Esophagus muscularis mucosa (tissue), 4 donors: ENCODE results near the gene S100A14. TPM values are rescaled to one million over a fixed set of nuclear protein-coding genes. Genes with fewer than 3 reads are reported as not detected.
"Not testable (repeated sequence)": the region's sequence is repeated elsewhere in the genome, so short reads cannot be mapped to it uniquely, and the experiment has no call there.

Experiments
- DNase-seq: peaks from one replicate; pipeline ENCODE4 v3.0.0-alpha.2; 2017; ENCODE audit errors: extremely low spot score
- H3K27ac ChIP-seq, 4 donors: fragments of 200-600 bp; sonication (generic); replicated peaks in 1 of 4; 1 replicate in 3 of 4; 2 replicates in 1 of 4; pipeline ENCODE4 v1.5.1; 2016 to 2019; ENCODE audit warnings: mild to moderate bottlenecking in 1 of 4
- H3K27me3 ChIP-seq, 4 donors: fragments of 200-600 bp; sonication (generic); one replicate each; pipeline versions ENCODE4 v1.5.1 to v1.6.0; 2016 to 2019
- H3K36me3 ChIP-seq, 4 donors: fragments of 200-600 bp; sonication (generic); one replicate each; pipeline ENCODE4 v1.5.1; 2016 to 2019
- H3K4me1 ChIP-seq, 4 donors: fragments of 200-600 bp; sonication (generic); one replicate each; pipeline ENCODE4 v1.5.1; 2016 to 2019
- H3K4me3 ChIP-seq, 4 donors: fragments of 200-600 bp; sonication (generic); 1 replicate in 2 of 4; 2 replicates in 2 of 4; pipeline ENCODE4 v1.5.1; 2016 to 2019; ENCODE audit warnings: mild to moderate bottlenecking in 4 of 4, moderate library complexity in 1 of 4
- H3K9me3 ChIP-seq, 4 donors: fragments of 200-600 bp; sonication (generic); 1 replicate in 3 of 4; 2 replicates in 1 of 4; pipeline ENCODE4 v1.5.1; 2016 to 2019
- EP300 ChIP-seq: sonication (generic); formaldehyde crosslinking; IDR thresholded peaks from one replicate; pipeline ENCODE4 v1.6.1; 2017; ENCODE audit warnings: antibody characterized with exemption
- POLR2A ChIP-seq: fragments of 450-650 bp; IDR thresholded peaks from one replicate; pipeline ENCODE4 v1.6.1; 2017; ENCODE audit warnings: antibody characterized with exemption, moderate library complexity, mild to moderate bottlenecking, low read depth
- POLR2AphosphoS5 ChIP-seq, 2 donors: sonication (generic); formaldehyde crosslinking; IDR thresholded peaks; one replicate each; pipeline ENCODE4 v1.6.1; 2017; ENCODE audit warnings: antibody characterized with exemption in 2 of 2
- WGBS: methylation state at CpG from one replicate; pipeline ENCODE4 v1.1.5; 2018; 5-methylcytosine and 5-hydroxymethylcytosine counted together
- intact Hi-C: fragments of 100-400 bp; cut with DNase I; formaldehyde crosslinking; loops from one replicate; pipeline ENCODE4 v1.15.1; 2023
- total RNA-seq, 4 donors: library from RNA; depleted of rRNA; stranded (reverse); fragments of >200 nt; gene quantifications; one replicate each; pipeline versions ENCODE4 v1.1.0 to v1.2.1, GENCODE V29; 2016
- TF ChIP-seq, protein P1 (sequence below), 3 experiments: fragments of 200-600 bp in 2 of 3; fragments of 450-650 bp in 1 of 3; sonication (generic) in 2 of 3; IDR thresholded peaks; one replicate each; pipeline ENCODE4 v1.5.1; 2017 to 2019; ENCODE audit warnings: antibody characterized with exemption in 3 of 3, mild to moderate bottlenecking in 2 of 3, moderate library complexity in 1 of 3

The S100A14 gene
- total RNA-seq, 4 donors from 2014 or later: 1.0 TPM; not detected in 3

GRCh38 chr1:153597206-153597605 is 18.9 kb downstream of the S100A14 start:
- Histone ChIP-seq H3K27me3 (no peaks in the 10 kb centered on the region), H3K36me3 (peaks cover 0 to 3% (median 0%) of the 10 kb centered on the region in 4 donors), H3K27ac (no peak overlapping the region), H3K9me3 (no peaks in the 10 kb centered on the region), H3K4me1 (peaks cover 0 to 7% (median 3%) of the 10 kb centered on the region in 4 donors), H3K4me3 (no peak overlapping the region)
- WGBS: 94% methylated on average over 6 of the region's 6 CpGs
- intact Hi-C loops: no loop called here
- TF ChIP-seq POLR2AphosphoS5 (IDR thresholded peaks at IDR 0.05): no peak
- TF ChIP-seq EP300: no peak
- no peak for TF ChIP-seq POLR2A
- TF ChIP-seq, protein P1, sequence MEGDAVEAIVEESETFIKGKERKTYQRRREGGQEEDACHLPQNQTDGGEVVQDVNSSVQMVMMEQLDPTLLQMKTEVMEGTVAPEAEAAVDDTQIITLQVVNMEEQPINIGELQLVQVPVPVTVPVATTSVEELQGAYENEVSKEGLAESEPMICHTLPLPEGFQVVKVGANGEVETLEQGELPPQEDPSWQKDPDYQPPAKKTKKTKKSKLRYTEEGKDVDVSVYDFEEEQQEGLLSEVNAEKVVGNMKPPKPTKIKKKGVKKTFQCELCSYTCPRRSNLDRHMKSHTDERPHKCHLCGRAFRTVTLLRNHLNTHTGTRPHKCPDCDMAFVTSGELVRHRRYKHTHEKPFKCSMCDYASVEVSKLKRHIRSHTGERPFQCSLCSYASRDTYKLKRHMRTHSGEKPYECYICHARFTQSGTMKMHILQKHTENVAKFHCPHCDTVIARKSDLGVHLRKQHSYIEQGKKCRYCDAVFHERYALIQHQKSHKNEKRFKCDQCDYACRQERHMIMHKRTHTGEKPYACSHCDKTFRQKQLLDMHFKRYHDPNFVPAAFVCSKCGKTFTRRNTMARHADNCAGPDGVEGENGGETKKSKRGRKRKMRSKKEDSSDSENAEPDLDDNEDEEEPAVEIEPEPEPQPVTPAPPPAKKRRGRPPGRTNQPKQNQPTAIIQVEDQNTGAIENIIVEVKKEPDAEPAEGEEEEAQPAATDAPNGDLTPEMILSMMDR (IDR thresholded peaks at IDR 0.05): no peak
- DNase-seq: no peak

- DNase-seq: no peak
- Histone ChIP-seq H3K4me3 (no peak overlapping the region), H3K4me1 (no peaks in the 10 kb centered on the region), H3K36me3 (no peaks in the 10 kb centered on the region), H3K27me3 (no peaks in the 10 kb centered on the region), H3K9me3 (no peaks in the 10 kb centered on the region), H3K27ac (no peak overlapping the region)
- WGBS: 67% methylated on average over 4 of the region's 4 CpGs
- TF ChIP-seq, protein P1 (IDR thresholded peaks at IDR 0.05): no peak
- TF ChIP-seq EP300: no peak
- no peak for TF ChIP-seq POLR2AphosphoS5 (IDR thresholded peaks at IDR 0.05)
- TF ChIP-seq POLR2A: no peak
- intact Hi-C loops: no loop called here
Observed at GRCh38 chr1:153592748-153593147, 23.4 kb downstream of the S100A14 start.

GRCh38 chr1:153588482-153588881 is 27.6 kb downstream of the S100A14 start:
- Histone ChIP-seq H3K4me1 (peaks cover 0 to 3% (median 0%) of the 10 kb centered on the region in 4 donors), H3K9me3 (no peaks in the 10 kb centered on the region), H3K27ac (no peak overlapping the region), H3K36me3 (no peaks in the 10 kb centered on the region), H3K27me3 (no peaks in the 10 kb centered on the region), H3K4me3 (no peak overlapping the region)
- WGBS: 84% methylated on average over 2 of the region's 2 CpGs
- TF ChIP-seq, protein P1 (IDR thresholded peaks at IDR 0.05): no peak
- TF ChIP-seq EP300 (no peak), POLR2A (no peak), POLR2AphosphoS5 (IDR thresholded peaks at IDR 0.05) (no peak)
- DNase-seq: no peak
- intact Hi-C loops: no loop called here

GRCh38 chr1:153588033-153588432 is 28.1 kb downstream of the S100A14 start:
- WGBS: 95% methylated on average over 10 of the region's 10 CpGs
- H3K27me3 ChIP-seq, H3K4me3 ChIP-seq, H3K36me3 ChIP-seq, H3K9me3 ChIP-seq, H3K27ac ChIP-seq, H3K4me1 ChIP-seq, DNase-seq, intact Hi-C loops: not testable (repeated sequence)

- H3K27me3 ChIP-seq: no peaks in the 10 kb centered on the region
- no peaks in the 10 kb centered on the region for H3K36me3 ChIP-seq
- H3K27ac ChIP-seq: no peak overlapping the region
- no peaks in the 10 kb centered on the region for H3K9me3 ChIP-seq
- no peak overlapping the region for H3K4me3 ChIP-seq
- intact Hi-C loops: no loop called here
- no peak for DNase-seq
- WGBS: 70% methylated on average over 5 of the region's 5 CpGs
- H3K4me1 ChIP-seq: peaks cover 0 to 3% (median 0%) of the 10 kb centered on the region in 4 donors
- TF ChIP-seq EP300 (no peak), POLR2AphosphoS5 (IDR thresholded peaks at IDR 0.05) (no peak), POLR2A (no peak)
- TF ChIP-seq, protein P1 (IDR thresholded peaks at IDR 0.05): no peak
Observed at GRCh38 chr1:153587314-153587713, 28.8 kb downstream of the S100A14 start.
